HG03103 (cell line): ENCODE results near the gene RRAS.
A peak's percentile ranks its signal among the peaks of the same experiment; 100 is the strongest.

ENCODE experiments used
- ATAC-seq: cut with Tn5 transposase; IDR thresholded peaks from one replicate; pipeline ENCODE4 v1.9.1; 2021; ENCODE audit warnings: low read depth; ENCODE audit not compliant: unreplicated experiment

RRAS gene

GRCh38 chr19:49677231-49677900 lies 37.4 kb upstream of the RRAS start, which contains the start of gene PRMT1:
PRMT1 (plus strand) TSS chr19:49677271; CDS start chr19:49677281, 10 bp downstream.
- no peak for ATAC-seq

GRCh38 chr19:49676784-49677230 lies 36.9 kb upstream of the RRAS start:
- ATAC-seq, result no peak

GRCh38 chr19:49676136-49676783 lies 36.3 kb upstream of the RRAS start:
- peak; percentile 62 for ATAC-seq

GRCh38 chr19:49672131-49672919 lies 32.4 kb upstream of the RRAS start:
- ATAC-seq, result no peak

- ATAC-seq, result no peak
Observed at GRCh38 chr19:49669516-49669915, 29.6 kb upstream of the RRAS start.

- ATAC-seq, result no peak
Observed at GRCh38 chr19:49667473-49667872, 27.5 kb upstream of the RRAS start.

DNA sequence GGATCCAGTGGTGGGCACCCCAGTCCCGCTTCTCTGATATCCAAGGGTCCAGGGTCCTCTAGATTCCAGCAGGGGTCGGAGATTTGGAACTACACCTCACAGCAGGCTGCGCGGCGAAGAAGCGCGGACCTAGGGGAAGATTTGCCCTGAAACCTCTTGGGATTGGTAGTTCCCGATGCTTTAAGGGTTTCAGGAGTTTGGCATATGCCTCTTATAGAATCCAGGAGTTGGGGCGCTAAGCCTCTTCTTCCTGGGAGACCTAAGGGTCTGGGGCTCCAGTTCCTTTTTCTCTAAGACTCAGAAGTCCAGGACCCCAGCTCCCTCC lies 26.1 kb upstream of the RRAS start:
- ATAC-seq, result no peak

- peak; percentile 67 for ATAC-seq
Observed at GRCh38 chr19:49665351-49666119, 25.6 kb upstream of the RRAS start, which contains the start of the genes BCL2L12 and IRF3. BCL2L12 (plus strand) TSS chr19:49665933; CDS start chr19:49666693, 760 bp downstream. IRF3 (minus strand) TSS chr19:49665857; CDS start chr19:49664838, 1,019 bp downstream.

- no peak for ATAC-seq
Observed at GRCh38 chr19:49665036-49665350, 25.1 kb upstream of the RRAS start.

- no peak for ATAC-seq
Observed at GRCh38 chr19:49664171-49665035, 24.5 kb upstream of the RRAS start.

- no peak for ATAC-seq
Observed at GRCh38 chr19:49663224-49663623, 23.3 kb upstream of the RRAS start.

DNA sequence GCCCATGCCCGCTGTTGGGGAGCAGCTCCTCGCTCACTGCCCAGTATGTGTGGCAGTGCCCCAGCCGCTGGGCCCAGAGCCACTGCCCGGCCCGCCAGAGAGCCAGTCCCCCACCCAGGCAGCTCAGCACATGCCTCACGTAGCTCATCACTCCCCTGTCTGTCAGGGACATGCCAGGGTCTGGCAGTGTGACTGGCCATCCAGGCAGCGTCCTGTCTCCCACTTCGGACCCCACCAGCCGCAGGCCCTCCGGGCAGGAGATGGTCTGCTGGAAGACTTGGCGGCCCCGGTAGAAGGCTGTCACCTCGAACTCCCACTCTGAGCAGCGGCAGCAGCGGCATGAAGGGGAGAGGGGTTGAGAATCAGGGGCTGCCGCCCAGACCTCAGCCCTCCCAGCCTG lies 22.1 kb upstream of the RRAS start:
- no peak for ATAC-seq

DNA sequence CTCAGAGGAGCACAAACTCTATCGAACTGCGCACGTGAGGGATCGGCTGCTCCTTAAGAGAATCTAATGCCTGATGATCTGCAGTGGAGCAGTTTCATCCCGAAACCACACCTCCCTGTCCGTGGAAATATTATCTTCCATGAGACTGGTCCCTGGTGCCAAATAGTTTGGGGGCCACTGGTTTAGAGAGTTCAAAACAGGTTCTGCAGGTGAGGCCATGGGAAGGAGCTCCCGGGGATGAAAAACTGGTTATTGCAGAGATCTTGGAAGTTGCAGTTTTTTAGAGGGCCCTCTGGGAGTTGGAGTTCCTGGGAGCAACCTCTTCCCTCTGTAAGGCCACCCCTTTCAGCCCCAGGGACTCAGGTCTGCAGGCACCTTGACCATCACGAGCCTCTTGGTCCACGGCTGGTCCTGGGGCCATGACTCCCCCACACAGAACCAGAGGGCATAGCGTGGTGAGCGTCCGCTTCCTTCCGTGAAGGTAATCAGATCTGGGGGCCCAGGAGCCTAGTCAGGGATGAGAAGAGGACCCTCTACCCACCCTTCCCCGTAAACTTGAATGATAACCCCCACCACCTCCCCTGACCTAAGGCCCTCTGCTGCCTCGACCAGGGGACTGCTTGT lies 20.5 kb upstream of the RRAS start:
- no peak for ATAC-seq

GRCh38 chr19:49658566-49659442 lies 18.9 kb upstream of the RRAS start:
- ATAC-seq, result no peak

DNA sequence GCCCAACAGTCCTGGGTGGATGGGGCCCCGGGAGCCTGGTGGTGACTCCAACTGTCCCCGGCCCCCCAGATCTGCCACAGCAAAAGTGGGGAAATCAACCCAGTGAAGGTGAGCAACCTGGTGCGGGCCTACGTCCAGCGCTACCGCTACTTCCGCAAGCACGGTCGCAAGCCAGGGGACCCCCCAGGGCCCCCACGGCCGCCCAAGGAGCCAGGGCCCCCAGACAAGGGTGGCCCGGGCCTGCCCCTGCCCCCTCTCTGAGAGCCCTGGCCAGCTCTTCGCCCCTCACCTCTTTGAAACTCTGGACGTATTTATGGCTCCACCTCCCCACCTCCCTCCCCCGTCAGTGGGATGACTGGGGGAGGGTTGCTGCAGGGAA lies 18.2 kb upstream of the RRAS start:
- ATAC-seq, result no peak

- no peak for ATAC-seq
Observed at GRCh38 chr19:49657493-49658138, 17.7 kb upstream of the RRAS start.

GRCh38 chr19:49656456-49657109 lies 16.6 kb upstream of the RRAS start:
- ATAC-seq, result no peak
